Measurements from ENCODE around the gene DESI2.

- no peak for TF ChIP-seq CTCF (IDR thresholded peaks at IDR 0.05)
- TF ChIP-seq POLR2A (IDR thresholded peaks at IDR 0.05), result no peak
These were observed 78.1 kb downstream of the DESI2 start for GRCh38 chr1:244730934-244731434.
